Ishikawa (cell line): ENCODE measurements around the gene SULT4A1.

Source experiments
- CEBPB ChIP-seq: IDR thresholded peaks from 2 replicates; pipeline ENCODE4 v1.6.1; 2012
- CREB1 ChIP-seq: IDR thresholded peaks from 2 replicates; pipeline ENCODE4 v1.6.1; 2012; ENCODE audit warnings: low read depth
- EGR1 ChIP-seq: IDR thresholded peaks from 2 replicates; pipeline ENCODE4 v1.6.1; 2012
- EP300 ChIP-seq: IDR thresholded peaks from 2 replicates; pipeline ENCODE4 v1.6.1; 2012; ENCODE audit warnings: borderline replicate concordance
- FOXM1 ChIP-seq: IDR thresholded peaks from 2 replicates; pipeline ENCODE4 v1.6.1; 2012; ENCODE audit warnings: low read depth, borderline replicate concordance
- RAD21 ChIP-seq: IDR thresholded peaks from 2 replicates; pipeline ENCODE4 v1.6.1; 2012; ENCODE audit warnings: low read depth
- REST ChIP-seq: IDR thresholded peaks from 2 replicates; pipeline ENCODE4 v1.6.1; 2012; ENCODE audit warnings: low read depth, mild to moderate bottlenecking
- TAF1 ChIP-seq: IDR thresholded peaks from 2 replicates; pipeline ENCODE4 v1.6.1; 2012; ENCODE audit warnings: low read depth, mild to moderate bottlenecking
- TCF12 ChIP-seq: IDR thresholded peaks from 2 replicates; pipeline ENCODE4 v1.6.1; 2012; ENCODE audit warnings: low read depth
- TEAD4 ChIP-seq: IDR thresholded peaks from 2 replicates; pipeline ENCODE4 v1.6.1; 2012
- YY1 ChIP-seq: IDR thresholded peaks from 2 replicates; pipeline ENCODE4 v1.6.1; 2012; ENCODE audit warnings: low read depth
- ZBTB7A ChIP-seq: IDR thresholded peaks from 2 replicates; pipeline ENCODE4 v1.6.1; 2012; ENCODE audit warnings: low read depth
- TF ChIP-seq, protein P1 (sequence below): IDR thresholded peaks from 2 replicates; pipeline ENCODE4 v1.6.1; 2012
- TF ChIP-seq, protein P2 (sequence below): IDR thresholded peaks from 2 replicates; pipeline ENCODE4 v1.6.1; 2012

DNA sequence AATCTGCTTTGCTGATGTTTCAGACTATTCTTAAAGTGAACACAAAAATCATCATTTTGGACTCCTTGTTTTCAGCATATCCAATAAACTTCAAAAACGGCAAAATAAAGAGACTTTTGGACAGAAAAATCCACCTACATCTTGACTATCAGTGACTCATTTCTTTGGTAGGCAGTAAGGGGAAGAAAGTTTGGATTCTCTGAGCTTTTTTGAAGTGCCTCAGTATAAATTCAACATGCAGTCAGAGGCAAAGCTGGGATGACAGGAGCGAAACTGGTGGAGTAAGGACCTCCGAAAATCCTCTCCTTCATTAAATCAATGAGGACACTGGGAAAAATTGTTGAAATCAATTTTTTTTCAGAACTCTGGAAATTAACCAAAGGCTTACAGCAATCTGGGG lies 79.9 kb downstream of the SULT4A1 start:
- TF ChIP-seq TEAD4 (no peak), EP300 (no peak), RAD21 (no peak), CEBPB (no peak), FOXM1 (no peak), EGR1 (no peak), TAF1 (no peak), YY1 (no peak), CREB1 (no peak), REST (no peak), TCF12 (no peak), ZBTB7A (no peak)
- TF ChIP-seq, protein P1, sequence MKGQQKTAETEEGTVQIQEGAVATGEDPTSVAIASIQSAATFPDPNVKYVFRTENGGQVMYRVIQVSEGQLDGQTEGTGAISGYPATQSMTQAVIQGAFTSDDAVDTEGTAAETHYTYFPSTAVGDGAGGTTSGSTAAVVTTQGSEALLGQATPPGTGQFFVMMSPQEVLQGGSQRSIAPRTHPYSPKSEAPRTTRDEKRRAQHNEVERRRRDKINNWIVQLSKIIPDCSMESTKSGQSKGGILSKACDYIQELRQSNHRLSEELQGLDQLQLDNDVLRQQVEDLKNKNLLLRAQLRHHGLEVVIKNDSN, result no peak
- TF ChIP-seq, protein P2, sequence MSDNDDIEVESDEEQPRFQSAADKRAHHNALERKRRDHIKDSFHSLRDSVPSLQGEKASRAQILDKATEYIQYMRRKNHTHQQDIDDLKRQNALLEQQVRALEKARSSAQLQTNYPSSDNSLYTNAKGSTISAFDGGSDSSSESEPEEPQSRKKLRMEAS, result no peak
